Measurements from ENCODE around the gene KCTD16.

The KCTD16 gene

DNA sequence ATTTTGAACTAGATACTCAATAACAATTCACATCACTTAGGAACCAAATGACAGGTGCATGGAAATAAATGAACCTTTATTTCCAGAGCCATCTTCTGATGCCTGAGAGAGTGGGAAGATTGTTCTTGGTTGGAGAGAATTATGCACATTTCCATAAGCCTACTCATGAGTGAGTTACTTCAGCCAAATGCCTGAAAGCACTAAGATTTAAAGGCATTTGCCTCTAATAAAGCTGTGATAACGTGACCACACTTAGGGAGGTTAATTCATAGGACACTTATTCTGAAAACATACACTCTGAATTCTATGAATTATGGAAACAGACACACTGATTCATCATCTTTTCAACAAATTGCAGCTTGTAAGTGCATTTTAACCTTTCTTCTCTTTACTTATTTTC, 40.0 kb downstream of the KCTD16 start:
- DNase-seq = no peak

- no peak for DNase-seq
These were observed 49.2 kb downstream of the KCTD16 start for GRCh38 chr5:144219869-144220268.

DNA sequence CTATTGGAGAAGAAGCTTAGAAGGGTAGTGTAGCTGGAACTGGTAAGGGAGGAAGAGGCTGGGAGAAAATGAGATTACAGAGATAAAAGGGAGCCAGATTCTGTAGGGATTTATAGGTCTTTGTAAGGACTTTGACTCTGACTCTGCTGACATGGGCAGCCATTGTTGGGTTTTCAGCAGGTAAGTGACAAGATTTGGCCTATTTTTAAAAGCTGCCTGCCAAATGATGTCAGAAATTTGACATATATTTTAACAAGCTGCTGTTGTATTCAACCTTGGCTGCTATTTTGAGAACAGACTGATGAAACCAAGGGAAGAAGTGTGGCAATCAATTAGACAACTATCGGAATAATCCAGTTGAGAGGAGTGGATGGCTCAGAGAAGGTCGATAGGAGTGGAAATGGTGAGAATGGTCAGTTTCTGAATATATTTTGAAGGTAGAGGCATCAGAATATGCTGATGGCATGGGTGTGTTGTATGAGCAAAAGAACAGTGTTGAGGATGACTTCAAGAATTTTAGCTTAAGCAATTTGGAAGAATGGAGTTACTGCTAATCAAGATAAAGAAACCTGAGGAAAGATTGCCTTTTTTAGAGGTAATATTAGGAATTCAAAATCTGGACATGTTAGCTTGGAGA, 56.8 kb downstream of the KCTD16 start:
- no peak for DNase-seq

DNA sequence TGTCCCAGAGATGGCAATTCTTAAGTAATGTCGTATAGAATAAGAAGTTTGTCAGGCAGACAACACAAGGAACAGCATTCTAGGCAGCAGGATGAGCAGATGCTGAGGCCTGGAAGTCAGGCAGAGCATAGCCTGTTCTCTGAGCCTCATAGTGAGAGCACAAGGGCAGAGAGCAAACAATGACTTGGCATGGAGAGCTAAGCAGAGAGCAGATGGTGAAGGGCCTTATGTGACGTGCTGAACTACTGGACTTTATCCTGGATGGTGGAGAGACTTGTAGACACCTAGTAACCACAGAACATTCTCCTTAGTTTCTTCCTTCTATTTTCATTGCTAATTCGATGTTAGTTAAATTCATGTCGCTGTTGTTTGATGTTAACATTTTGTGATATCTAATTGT, 60.1 kb downstream of the KCTD16 start:
- peak; percentile 8 for DNase-seq

DNA sequence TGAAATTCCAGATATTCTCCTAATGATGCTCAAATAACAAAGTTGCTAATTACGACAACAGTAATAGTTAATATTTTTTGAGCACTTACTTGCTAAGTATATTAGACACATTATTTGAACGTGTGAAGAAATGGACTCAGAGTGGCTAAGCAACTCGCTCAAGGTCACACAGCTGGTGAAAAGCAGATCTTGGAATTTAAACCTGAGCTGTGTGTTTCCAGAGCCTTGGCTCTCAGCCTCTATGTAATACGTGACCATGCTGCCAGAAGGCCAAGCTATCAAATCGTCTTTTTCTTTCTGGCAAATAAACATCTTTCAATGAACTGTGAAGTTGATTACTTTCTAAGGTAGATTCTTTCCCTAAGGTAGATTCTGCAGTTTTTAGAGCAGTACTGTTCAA, 61.6 kb downstream of the KCTD16 start:
- DNase-seq = no peak

DNA sequence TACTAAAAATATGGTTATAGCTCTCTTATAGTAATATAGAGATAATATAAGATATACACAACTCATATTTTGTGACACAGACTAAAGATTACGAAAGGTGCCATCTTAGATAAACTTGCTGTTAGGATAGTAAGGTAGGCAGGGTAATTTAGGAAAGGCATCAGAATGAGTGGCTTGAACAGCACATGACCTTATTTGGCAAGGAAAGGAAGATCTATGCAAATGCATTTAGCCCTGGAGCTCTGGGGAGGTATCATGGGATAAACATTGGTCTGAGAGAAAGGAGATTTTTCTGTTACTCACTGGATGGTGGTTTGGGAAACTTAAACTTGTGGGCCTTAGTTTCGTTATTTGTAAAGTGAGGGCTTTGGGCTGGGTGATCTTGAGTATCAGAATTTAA, 65.8 kb downstream of the KCTD16 start:
- no peak for DNase-seq

- no peak for DNase-seq
These were observed 67.2 kb downstream of the KCTD16 start for GRCh38 chr5:144237851-144238250.

- DNase-seq = no peak
These were observed 76.5 kb downstream of the KCTD16 start for GRCh38 chr5:144247131-144247530.

- DNase-seq = no peak
These were observed 77.3 kb downstream of the KCTD16 start for GRCh38 chr5:144248015-144248414.

DNA sequence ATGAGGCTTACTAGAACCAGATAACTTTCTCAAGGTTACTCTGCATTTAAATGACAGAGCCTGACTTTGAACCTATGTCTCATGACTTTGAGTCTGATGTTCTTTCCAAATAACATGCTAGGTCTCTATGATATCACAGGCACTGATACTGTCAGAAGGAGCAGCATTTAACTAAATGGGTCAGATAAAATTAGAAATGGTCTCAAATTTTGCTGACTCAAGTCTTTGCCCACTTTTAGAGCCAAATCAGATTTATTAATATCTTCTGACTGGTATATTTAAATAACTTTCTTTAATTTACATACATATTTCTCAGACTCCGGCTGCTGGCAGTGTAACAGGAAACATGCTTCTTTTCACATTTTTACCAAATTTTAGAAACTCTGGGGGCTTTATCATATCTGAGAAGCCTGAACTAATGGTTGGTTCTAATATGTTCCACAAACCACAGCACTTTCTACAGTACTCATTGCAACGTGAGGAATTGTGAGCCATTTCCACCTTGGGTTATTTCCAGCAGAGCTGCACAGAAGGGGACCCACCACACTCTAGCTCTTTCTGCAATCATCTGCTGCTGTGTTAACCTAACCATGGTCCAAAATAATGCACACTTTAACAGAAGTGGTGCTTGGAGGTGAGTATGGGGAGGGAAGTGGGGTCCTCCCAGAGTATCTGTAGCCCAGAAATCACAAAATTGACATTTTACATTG, 79.2 kb downstream of the KCTD16 start:
- DNase-seq = no peak

GRCh38 chr5:144254552-144254951, 83.9 kb downstream of the KCTD16 start:
- no peak for DNase-seq

DNA sequence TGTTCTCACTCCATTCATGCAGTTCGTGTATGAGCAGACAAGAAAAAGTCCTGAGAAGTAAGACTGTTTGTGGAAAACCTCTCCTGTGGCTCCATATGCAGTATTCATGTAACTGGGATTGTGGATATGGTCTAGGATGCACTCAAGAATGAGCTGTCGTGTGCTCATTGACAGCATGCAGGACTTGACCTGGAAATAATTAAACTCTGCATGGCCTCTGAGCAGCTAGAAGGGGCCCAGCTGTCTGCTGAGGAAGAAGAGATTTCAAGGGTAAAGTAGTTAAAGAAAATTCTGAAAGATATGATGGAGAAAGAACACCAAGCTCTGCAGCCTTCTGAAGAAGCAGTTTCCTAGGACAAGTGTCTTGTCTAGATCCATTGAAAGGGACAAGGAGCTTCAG, 89.4 kb downstream of the KCTD16 start:
- no peak for DNase-seq

GRCh38 chr5:144265643-144266247, 95.1 kb downstream of the KCTD16 start:
- no peak for DNase-seq

- no peak for DNase-seq
These were observed 97.4 kb downstream of the KCTD16 start for GRCh38 chr5:144267961-144268513.

- no peak for DNase-seq
These were observed 102.8 kb downstream of the KCTD16 start for GRCh38 chr5:144273232-144274027.

DNA sequence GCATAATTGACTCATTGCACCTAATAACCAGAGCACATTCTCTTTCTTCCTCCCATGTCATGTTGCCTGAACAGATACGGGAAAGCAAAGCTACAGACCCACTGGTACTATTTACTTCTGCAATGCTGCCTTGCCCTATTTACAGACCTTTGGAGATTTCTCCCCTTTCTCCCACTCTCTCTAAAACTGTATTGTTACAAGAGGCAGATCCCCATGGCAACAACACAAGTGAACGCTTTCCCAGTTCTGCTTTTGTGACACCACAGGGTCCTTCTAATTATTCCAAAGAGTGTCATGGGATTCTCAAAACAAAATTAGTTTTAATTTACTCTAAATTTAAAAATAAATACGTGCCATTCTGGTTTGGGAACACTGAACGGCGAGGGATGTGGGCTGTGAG, 104.7 kb downstream of the KCTD16 start:
- DNase-seq = no peak

DNA sequence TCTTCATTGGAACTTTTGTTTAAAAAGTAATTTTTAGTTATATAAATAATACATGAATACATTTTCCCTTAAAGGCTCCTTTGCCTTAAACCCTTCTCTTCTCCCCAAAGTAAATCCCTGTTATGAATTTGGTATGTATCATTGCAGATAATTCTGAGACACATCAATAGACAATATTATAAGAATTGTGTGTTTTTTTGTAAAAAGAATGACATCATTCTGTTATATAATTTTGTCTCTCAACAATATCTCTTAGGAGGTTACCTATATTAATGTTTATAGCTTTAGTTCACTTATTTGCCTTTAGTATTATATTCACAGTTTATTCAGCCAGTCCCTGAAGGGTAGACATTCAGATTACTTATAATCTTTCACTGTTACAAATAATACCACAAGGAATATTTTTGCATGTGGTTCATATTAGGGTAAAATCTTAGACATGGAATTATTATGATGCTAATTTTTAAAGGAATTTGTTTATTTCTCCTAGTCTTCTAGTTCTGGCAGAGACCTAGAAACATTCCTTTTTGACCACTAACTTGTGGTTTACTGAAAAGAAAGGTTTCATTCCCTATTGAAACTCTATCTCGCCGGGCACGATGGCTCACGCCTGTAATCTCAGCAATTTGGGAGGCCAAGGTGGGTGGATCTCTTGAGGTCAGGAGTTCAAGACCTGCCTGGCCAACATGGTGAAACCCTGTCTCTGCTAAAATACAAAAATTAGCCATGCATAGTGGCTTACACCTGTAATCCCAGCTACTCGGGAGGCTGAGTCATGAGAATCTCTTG, 105.6 kb downstream of the KCTD16 start:
- DNase-seq = no peak

DNA sequence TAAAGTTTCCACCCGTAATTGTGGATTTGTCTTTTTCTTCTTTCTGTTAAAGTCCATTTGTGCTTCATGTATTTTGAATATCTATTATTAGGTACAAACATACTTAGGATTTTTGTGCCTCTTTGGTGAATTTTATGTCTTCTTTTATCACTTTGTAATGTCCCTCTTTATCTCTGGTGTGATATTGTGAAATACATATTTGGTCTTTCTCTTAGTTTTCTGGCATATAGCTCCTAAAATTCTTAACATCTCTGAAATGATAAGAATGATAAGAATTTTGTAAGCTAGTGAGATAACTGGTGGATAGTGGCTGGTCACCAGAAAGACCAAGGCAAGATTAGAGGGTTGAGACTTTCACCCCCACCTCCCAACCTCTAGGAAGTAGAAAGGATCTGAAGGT, 111.1 kb downstream of the KCTD16 start:
- no peak for DNase-seq

GRCh38 chr5:144284036-144284435, 113.4 kb downstream of the KCTD16 start:
- DNase-seq = no peak

DNA sequence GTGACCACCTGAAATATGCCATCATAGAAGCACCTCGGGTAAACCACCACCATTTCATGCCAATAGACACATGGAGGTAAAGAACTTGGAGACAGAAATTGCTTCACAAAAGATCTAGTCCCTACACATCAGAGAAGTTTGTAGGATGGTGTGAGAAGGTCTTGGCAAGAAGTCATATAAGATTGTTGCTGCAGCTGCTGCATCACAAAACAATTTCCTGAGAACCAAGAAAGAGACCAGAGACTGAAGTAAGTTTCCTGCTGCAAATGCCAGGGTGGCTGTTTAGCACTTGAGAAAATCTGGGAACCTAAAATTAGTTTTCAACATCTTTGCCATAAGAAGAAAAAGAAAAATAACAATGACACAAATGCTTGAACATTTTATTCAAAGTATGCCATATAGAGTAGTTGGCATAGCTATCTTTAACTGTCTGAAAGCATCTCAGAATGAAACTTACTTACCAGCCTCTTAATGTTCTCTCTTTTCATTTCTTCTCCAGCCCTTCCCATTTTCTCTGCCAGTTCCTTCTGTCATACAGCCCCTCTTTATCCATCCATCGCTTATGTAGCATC, 114.3 kb downstream of the KCTD16 start:
- DNase-seq = no peak

DNA sequence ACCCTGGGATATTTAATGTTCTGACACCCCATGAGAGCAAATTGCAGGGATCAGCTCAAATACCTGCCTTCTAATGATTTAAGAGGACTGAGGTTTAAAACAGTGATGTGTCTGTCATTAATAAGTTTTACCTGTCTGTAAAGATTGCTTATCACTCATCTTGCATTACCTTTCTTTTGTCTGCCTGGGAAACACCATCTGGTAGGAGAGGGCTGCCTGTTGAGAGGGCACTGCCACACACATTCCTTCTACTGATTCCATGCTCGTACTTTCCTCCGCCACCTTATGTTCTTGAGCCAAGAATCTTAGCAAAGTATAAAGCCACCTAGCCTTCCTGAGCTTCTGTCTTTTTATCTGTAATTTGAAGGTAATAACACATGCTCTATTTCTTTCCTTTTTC, 118.6 kb downstream of the KCTD16 start:
- no peak for DNase-seq

DNA sequence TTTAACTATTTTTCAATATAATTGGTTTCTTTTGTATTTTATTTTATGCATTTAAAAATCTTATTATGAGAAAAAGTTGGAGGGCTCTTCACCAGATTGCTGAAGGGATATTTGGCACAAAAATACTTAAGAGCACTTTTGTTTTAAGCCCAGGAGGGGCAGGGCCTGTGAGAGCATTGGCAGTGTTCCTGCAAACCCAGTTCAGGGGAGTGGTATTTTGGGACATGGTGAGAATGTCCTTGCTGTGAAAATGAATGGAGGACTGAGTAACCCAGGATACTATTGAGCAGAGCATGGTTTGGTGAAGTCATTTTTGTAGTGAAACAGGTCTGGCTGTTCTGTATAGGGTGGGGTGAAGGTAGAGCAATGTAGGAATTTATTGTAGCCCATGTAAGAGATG, 121.4 kb downstream of the KCTD16 start:
- no peak for DNase-seq
